HepG2 (cell line): ENCODE measurements around the gene PRR19. TPM values are rescaled to one million over a fixed set of nuclear protein-coding genes. Genes with fewer than 3 reads are reported as not detected.
A peak's percentile ranks its signal among the peaks of the same experiment; 100 is the strongest.

Experiments used
- ARNT2 ChIP-seq: sonication (generic); formaldehyde crosslinking; IDR thresholded peaks from 2 replicates; pipeline ENCODE4 v1.8.0; 2022; ENCODE audit warnings: mild to moderate bottlenecking, low read depth, missing genetic modification reagents, moderate library complexity
- BCL3 ChIP-seq: sonication (generic); formaldehyde crosslinking; IDR thresholded peaks from 2 replicates; pipeline ENCODE4 v1.5.1; 2020; ENCODE audit warnings: mild to moderate bottlenecking, missing genetic modification reagents, moderate library complexity
- CC2D1A ChIP-seq: sonication (generic); formaldehyde crosslinking; IDR thresholded peaks from 2 replicates; pipeline ENCODE4 v1.8.1; 2023; ENCODE audit warnings: mild to moderate bottlenecking, missing genetic modification reagents
- CENPX ChIP-seq: sonication (generic); formaldehyde crosslinking; IDR thresholded peaks from 2 replicates; pipeline ENCODE4 v1.9.0; 2021; ENCODE audit warnings: mild to moderate bottlenecking, missing genetic modification reagents, moderate library complexity
- EED ChIP-seq: sonication (generic); formaldehyde crosslinking; IDR thresholded peaks from 2 replicates; pipeline ENCODE4 v1.5.0; 2020; ENCODE audit warnings: mild to moderate bottlenecking, missing genetic modification reagents
- HMGXB4 ChIP-seq, 2 experiments: sonication (generic) in 1 of 2; formaldehyde crosslinking in 1 of 2; IDR thresholded peaks; 2 replicates each; pipeline versions ENCODE4 v1.4.0 to v1.6.1; 2018 to 2020; ENCODE audit warnings: missing genetic modification reagents in 2 of 2, borderline replicate concordance in 1 of 2, low read depth in 1 of 2, mild to moderate bottlenecking in 1 of 2, missing biosample characterization in 1 of 2
- JUN ChIP-seq: sonication (generic); formaldehyde crosslinking; IDR thresholded peaks from 2 replicates; pipeline ENCODE4 v1.4.0; 2020; ENCODE audit warnings: mild to moderate bottlenecking, missing genetic modification reagents
- MTF1 ChIP-seq: sonication (generic); formaldehyde crosslinking; IDR thresholded peaks from 2 replicates; pipeline ENCODE4 v1.5.0; 2020; ENCODE audit warnings: missing genetic modification reagents
- POGZ ChIP-seq: sonication (generic); formaldehyde crosslinking; IDR thresholded peaks from 2 replicates; pipeline ENCODE4 v1.4.0; 2020; ENCODE audit warnings: mild to moderate bottlenecking, missing genetic modification reagents
- RBM39 ChIP-seq: fragments of 200-400 bp; formaldehyde crosslinking; IDR thresholded peaks from one replicate; pipeline ENCODE4 v1.6.1; 2018; ENCODE audit warnings: antibody characterized with exemption, mild to moderate bottlenecking, low read depth, low read length; ENCODE audit not compliant: poor library complexity, severe bottlenecking
- TFDP2 ChIP-seq: sonication (generic); formaldehyde crosslinking; IDR thresholded peaks from 2 replicates; pipeline ENCODE4 v1.4.0; 2020; ENCODE audit warnings: missing genetic modification reagents
- ZBTB1 ChIP-seq: sonication (generic); formaldehyde crosslinking; IDR thresholded peaks from 2 replicates; pipeline ENCODE4 v1.4.0; 2020; ENCODE audit warnings: missing genetic modification reagents, borderline replicate concordance
- ZGPAT ChIP-seq: IDR thresholded peaks from 2 replicates; pipeline ENCODE4 v1.6.1; 2016; ENCODE audit warnings: mild to moderate bottlenecking
- ZNF17 ChIP-seq: sonication (generic); formaldehyde crosslinking; IDR thresholded peaks from 2 replicates; pipeline ENCODE4 v1.5.0; 2020; ENCODE audit warnings: mild to moderate bottlenecking, missing genetic modification reagents
- ZNF30 ChIP-seq: sonication (generic); formaldehyde crosslinking; IDR thresholded peaks from 2 replicates; pipeline ENCODE4 v1.5.0; 2020; ENCODE audit warnings: mild to moderate bottlenecking, missing genetic modification reagents
- ZNF362 ChIP-seq: sonication (generic); formaldehyde crosslinking; IDR thresholded peaks from 2 replicates; pipeline ENCODE4 v1.4.0; 2020; ENCODE audit warnings: missing genetic modification reagents, mild to moderate bottlenecking, borderline replicate concordance
- ZNF547 ChIP-seq: sonication (generic); formaldehyde crosslinking; IDR thresholded peaks from 2 replicates; pipeline ENCODE4 v1.5.1; 2020; ENCODE audit warnings: mild to moderate bottlenecking, missing genetic modification reagents
- ZNF691 ChIP-seq: sonication (generic); formaldehyde crosslinking; IDR thresholded peaks from 2 replicates; pipeline ENCODE4 v1.4.0; 2020; ENCODE audit warnings: missing genetic modification reagents, low read depth, mild to moderate bottlenecking, borderline replicate concordance
- ZNF782 ChIP-seq: sonication (generic); formaldehyde crosslinking; IDR thresholded peaks from 2 replicates; pipeline ENCODE4 v1.4.0; 2020; ENCODE audit warnings: missing genetic modification reagents, mild to moderate bottlenecking, borderline replicate concordance
- ZSCAN9 ChIP-seq: IDR thresholded peaks from 2 replicates; pipeline ENCODE4 v1.6.1; 2016; ENCODE audit warnings: borderline replicate concordance
- polyA plus RNA-seq, 8 experiments: library from polyadenylated mRNA; depleted of rRNA in 3 of 8; stranded (reverse) in 7 of 8; unstranded in 1 of 8; fragments of >200 nt; fragmentation: Illumina TruSeq in 4 of 8; extraction: Trizol in 4 of 8; gene quantifications; 2 replicates each; pipeline versions ENCODE4 v1.2.1 to v1.2.3, GENCODE V29; 2011 to 2016; ENCODE audit warnings: low read depth in 4 of 8, missing spikeins in 1 of 8, mixed read lengths in 1 of 8; ENCODE audit not compliant: insufficient read depth in 1 of 8
- total RNA-seq, 5 experiments: library from RNA; depleted of rRNA; stranded (reverse); fragments of >200 nt; fragmentation: Illumina TruSeq; extraction: Trizol; gene quantifications; 2 replicates each; pipeline ENCODE4 v1.2.3, GENCODE V29; 2016; ENCODE audit warnings: low read depth in 1 of 5

The PRR19 gene
- total and polyA plus RNA-seq, 2 of the 13 experiments (the other 11 are each of a cell fraction or from before 2014, with no cell fraction given) = 0.21 to 0.33 TPM

GRCh38 chr19:42281146-42281826 lies 20.6 kb upstream of the PRR19 start (continued):
- TF ChIP-seq RBM39 = no peak
- peak; percentile 27; the same call in 1 of the 2 replicates for TF ChIP-seq ZSCAN9
- peak; percentile 54; the same call in 1 of the 2 replicates for TF ChIP-seq ZGPAT (CRISPR knock-in tag)
- no peak for TF ChIP-seq JUN (CRISPR knock-in tag)
- no peak for TF ChIP-seq ZBTB1
- no peak for TF ChIP-seq MTF1
- TF ChIP-seq ZNF691 = no peak
- no peak for TF ChIP-seq ARNT2 (CRISPR knock-in tag)
- TF ChIP-seq POGZ (CRISPR knock-in tag) = no peak
- TF ChIP-seq ZNF547 (CRISPR knock-in tag) = no peak
- no peak for TF ChIP-seq ZNF782
- no peak for TF ChIP-seq CC2D1A
- no peak; a peak in 1 of 4 replicates for TF ChIP-seq HMGXB4 (CRISPR knock-in tag; IDR thresholded peaks at IDR 0.05; ENCODE audit: borderline replicate concordance in 1 of 2, low read depth in 1 of 2)
- no peak for TF ChIP-seq CENPX
- no peak for TF ChIP-seq ZNF362 (CRISPR knock-in tag)
- no peak for TF ChIP-seq ZNF30
- TF ChIP-seq TFDP2 (CRISPR knock-in tag) = no peak; the same call in 1 of the 2 replicates
- no peak for TF ChIP-seq BCL3
- no peak for TF ChIP-seq ZNF17 (CRISPR knock-in tag)
- no peak for TF ChIP-seq EED (CRISPR knock-in tag)
